H4 (cell line): Measurements from ENCODE around the gene SP140. TPM values are rescaled to one million over a fixed set of nuclear protein-coding genes. Genes with fewer than 3 reads are reported as not detected.
A peak's percentile ranks its signal among the peaks of the same experiment; 100 is the strongest.
"Not testable (repeated sequence)": the region's sequence is repeated elsewhere in the genome, so short reads cannot be mapped to it uniquely, and the experiment has no call there.

Experiments
- DNase-seq: peaks from one replicate; pipeline ENCODE4 v3.0.0-alpha.2; 2015; ENCODE audit warnings: low spot score
- total RNA-seq: library from RNA; depleted of rRNA; stranded (reverse); fragments of >200 nt; shearing (Covaris generic); gene quantifications from 2 replicates; pipeline ENCODE4 v1.2.3, GENCODE V29; 2014; rRNA removed

The SP140 gene
- total RNA-seq, result 0.25 TPM in 1 of 2 replicates, not detected in the other

- no peak for DNase-seq
Observed at GRCh38 chr2:230225486-230225885, at the start of gene SP140. TSS of gene SP140 (plus strand) at chr2:230225736. CDS start at chr2:230225845, 109 bp downstream.

GRCh38 chr2:230176996-230177395, 48.5 kb upstream of the SP140 start:
- no peak for DNase-seq

- DNase-seq, result no peak
Observed at GRCh38 chr2:230178546-230179485, 46.7 kb upstream of the SP140 start.

GRCh38 chr2:230179907-230180306, 45.6 kb upstream of the SP140 start:
- no peak for DNase-seq

GRCh38 chr2:230181195-230181594, 44.3 kb upstream of the SP140 start:
- DNase-seq, result no peak

- DNase-seq, result no peak
Observed at GRCh38 chr2:230184727-230185578, 40.6 kb upstream of the SP140 start.

GRCh38 chr2:230202430-230203109, 23.0 kb upstream of the SP140 start:
- DNase-seq, result no peak

- no peak for DNase-seq
Observed at GRCh38 chr2:230203110-230203676, 22.3 kb upstream of the SP140 start.

GRCh38 chr2:230205034-230205433, 20.5 kb upstream of the SP140 start:
- DNase-seq, result no peak

- no peak for DNase-seq
Observed at GRCh38 chr2:230205721-230206120, 19.8 kb upstream of the SP140 start.

GRCh38 chr2:230208576-230208975, 17.0 kb upstream of the SP140 start:
- no peak for DNase-seq

- DNase-seq, result no peak
Observed at GRCh38 chr2:230209422-230210051, 16.0 kb upstream of the SP140 start.

- DNase-seq, result no peak
Observed at GRCh38 chr2:230216489-230216888, 9.0 kb upstream of the SP140 start.

GRCh38 chr2:230217424-230217823, 8.1 kb upstream of the SP140 start:
- no peak for DNase-seq

GRCh38 chr2:230218421-230218820, 7.1 kb upstream of the SP140 start:
- DNase-seq, result no peak

- peak; percentile 93 for DNase-seq
Observed at GRCh38 chr2:230219419-230220331, 5.9 kb upstream of the SP140 start, which contains the start of gene SP110. TSS of gene SP110 (minus strand) at chr2:230219984. CDS start at chr2:230216927, 3,057 bp downstream.

- no peak for DNase-seq
Observed at GRCh38 chr2:230220347-230220969, 5.1 kb upstream of the SP140 start.

- no peak for DNase-seq
Observed at GRCh38 chr2:230221493-230221892, 4.0 kb upstream of the SP140 start.

- DNase-seq, result not testable (repeated sequence)
Observed at GRCh38 chr2:230222829-230223228, 2.7 kb upstream of the SP140 start.
